Vagina (tissue), 2 donors: Measurements from ENCODE around the gene FIBCD1.

Source experiments
- POLR2AphosphoS5 ChIP-seq, 2 donors: sonication (generic); formaldehyde crosslinking; IDR thresholded peaks; one replicate each; pipeline ENCODE4 v1.9.0; 2017; ENCODE audit warnings: antibody characterized with exemption in 2 of 2, mild to moderate bottlenecking in 2 of 2, low read depth in 1 of 2; ENCODE audit not compliant: insufficient read depth in 1 of 2
- TF ChIP-seq, protein P1 (sequence below), 3 experiments: fragments of 450-650 bp in 2 of 3; fragments of 200-600 bp in 1 of 3; sonication (generic) in 1 of 3; IDR thresholded peaks; one replicate each; pipeline ENCODE4 v1.5.1; 2017 to 2019; ENCODE audit warnings: antibody characterized with exemption in 3 of 3, mild to moderate bottlenecking in 2 of 3, moderate library complexity in 2 of 3

DNA sequence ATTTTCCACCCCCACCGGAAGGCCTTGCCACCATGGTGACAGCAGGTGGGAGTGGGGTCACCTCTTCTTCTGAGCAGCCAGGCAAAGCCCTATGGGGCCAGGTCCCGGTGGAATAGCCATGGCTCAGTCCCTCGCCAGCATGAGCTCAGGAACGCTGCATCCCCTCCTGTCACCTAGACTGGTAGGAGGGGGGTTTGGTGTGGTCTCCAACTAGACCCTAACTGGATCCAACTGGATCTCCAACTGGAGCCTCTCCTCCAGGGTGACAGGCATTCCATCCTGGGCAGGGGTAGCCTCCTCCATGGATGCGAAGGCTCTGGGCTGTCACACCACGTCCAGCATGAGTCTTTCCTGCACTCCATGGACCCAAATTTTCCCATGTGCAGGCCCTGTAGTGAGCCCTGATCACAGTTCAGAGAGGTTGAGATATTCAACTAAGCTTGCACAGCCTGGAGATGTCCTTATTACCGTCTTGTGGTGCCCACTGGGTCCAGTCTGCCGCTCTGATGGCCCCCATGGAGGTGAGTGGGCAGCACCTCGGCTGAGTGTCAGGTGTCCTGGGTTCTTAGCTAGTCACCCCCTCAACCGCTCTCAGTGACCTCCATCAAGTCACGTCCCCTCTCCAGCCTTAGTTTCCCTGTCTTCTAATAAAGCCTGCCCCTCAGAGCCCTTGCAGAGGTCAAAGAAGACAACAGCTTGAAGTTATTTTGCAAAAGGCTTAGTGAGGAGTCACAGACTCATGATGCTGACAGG lies 18.6 kb upstream of the FIBCD1 start:
- TF ChIP-seq, protein P1, sequence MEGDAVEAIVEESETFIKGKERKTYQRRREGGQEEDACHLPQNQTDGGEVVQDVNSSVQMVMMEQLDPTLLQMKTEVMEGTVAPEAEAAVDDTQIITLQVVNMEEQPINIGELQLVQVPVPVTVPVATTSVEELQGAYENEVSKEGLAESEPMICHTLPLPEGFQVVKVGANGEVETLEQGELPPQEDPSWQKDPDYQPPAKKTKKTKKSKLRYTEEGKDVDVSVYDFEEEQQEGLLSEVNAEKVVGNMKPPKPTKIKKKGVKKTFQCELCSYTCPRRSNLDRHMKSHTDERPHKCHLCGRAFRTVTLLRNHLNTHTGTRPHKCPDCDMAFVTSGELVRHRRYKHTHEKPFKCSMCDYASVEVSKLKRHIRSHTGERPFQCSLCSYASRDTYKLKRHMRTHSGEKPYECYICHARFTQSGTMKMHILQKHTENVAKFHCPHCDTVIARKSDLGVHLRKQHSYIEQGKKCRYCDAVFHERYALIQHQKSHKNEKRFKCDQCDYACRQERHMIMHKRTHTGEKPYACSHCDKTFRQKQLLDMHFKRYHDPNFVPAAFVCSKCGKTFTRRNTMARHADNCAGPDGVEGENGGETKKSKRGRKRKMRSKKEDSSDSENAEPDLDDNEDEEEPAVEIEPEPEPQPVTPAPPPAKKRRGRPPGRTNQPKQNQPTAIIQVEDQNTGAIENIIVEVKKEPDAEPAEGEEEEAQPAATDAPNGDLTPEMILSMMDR (IDR thresholded peaks at IDR 0.05) = no peak
- TF ChIP-seq POLR2AphosphoS5 (IDR thresholded peaks at IDR 0.05; ENCODE audit: insufficient read depth in 1 of 2, low read depth in 1 of 2) = no peak
